Measurements from ENCODE around the gene EPGN.

The EPGN gene

GRCh38 chr4:74294681-74295080 is 13.6 kb upstream of the EPGN start:
- DNase-seq (ENCODE audit: low spot score): no peak
- in situ Hi-C loops (cut with MboI; ENCODE audit: low sequenced_read_pairs, unreplicated experiment): no loop called here
- TF ChIP-seq CTCF (IDR thresholded peaks at IDR 0.05; ENCODE audit: borderline replicate concordance, control extremely low read depth, extremely low read depth, insufficient read depth, missing control alignments): no peak

GRCh38 chr4:74297539-74297938 is 10.7 kb upstream of the EPGN start:
- in situ Hi-C loops (cut with MboI; ENCODE audit: low sequenced_read_pairs, unreplicated experiment): no loop called here
- no peak for TF ChIP-seq CTCF (IDR thresholded peaks at IDR 0.05; ENCODE audit: borderline replicate concordance, control extremely low read depth, extremely low read depth, insufficient read depth, missing control alignments)
- no peak for DNase-seq (ENCODE audit: low spot score)

- in situ Hi-C loops (cut with MboI; ENCODE audit: low sequenced_read_pairs, unreplicated experiment): no loop called here
- TF ChIP-seq CTCF (IDR thresholded peaks at IDR 0.05; ENCODE audit: borderline replicate concordance, control extremely low read depth, extremely low read depth, insufficient read depth, missing control alignments): no peak
- DNase-seq (ENCODE audit: low spot score): no peak
Measured at GRCh38 chr4:74304095-74304625, 4.1 kb upstream of the EPGN start.

GRCh38 chr4:74305000-74305399 is 3.3 kb upstream of the EPGN start:
- no peak for DNase-seq (ENCODE audit: low spot score)
- no peak for TF ChIP-seq CTCF (IDR thresholded peaks at IDR 0.05; ENCODE audit: borderline replicate concordance, control extremely low read depth, extremely low read depth, insufficient read depth, missing control alignments)
- in situ Hi-C loops (cut with MboI; ENCODE audit: low sequenced_read_pairs, unreplicated experiment): no loop called here

- TF ChIP-seq CTCF (IDR thresholded peaks at IDR 0.05; ENCODE audit: borderline replicate concordance, control extremely low read depth, extremely low read depth, insufficient read depth, missing control alignments): no peak
- DNase-seq (ENCODE audit: low spot score): no peak
- in situ Hi-C loops (cut with MboI; ENCODE audit: low sequenced_read_pairs, unreplicated experiment): no loop called here
Measured at GRCh38 chr4:74307170-74307569, 1.1 kb upstream of the EPGN start.

- TF ChIP-seq CTCF (IDR thresholded peaks at IDR 0.05; ENCODE audit: borderline replicate concordance, control extremely low read depth, extremely low read depth, insufficient read depth, missing control alignments): no peak
- DNase-seq (ENCODE audit: low spot score): no peak
- in situ Hi-C loops (cut with MboI; ENCODE audit: low sequenced_read_pairs, unreplicated experiment): no loop called here
Measured at GRCh38 chr4:74309223-74309622, 953 bp downstream of the EPGN start.

Data from GM13976 (cell line).